Ishikawa (cell line): ENCODE measurements around the gene OR4D1.

Experiments used
- CEBPB ChIP-seq: IDR thresholded peaks from 2 replicates; pipeline ENCODE4 v1.6.1; 2012
- CREB1 ChIP-seq: IDR thresholded peaks from 2 replicates; pipeline ENCODE4 v1.6.1; 2012; ENCODE audit warnings: low read depth
- EGR1 ChIP-seq: IDR thresholded peaks from 2 replicates; pipeline ENCODE4 v1.6.1; 2012
- EP300 ChIP-seq: IDR thresholded peaks from 2 replicates; pipeline ENCODE4 v1.6.1; 2012; ENCODE audit warnings: borderline replicate concordance
- FOXM1 ChIP-seq: IDR thresholded peaks from 2 replicates; pipeline ENCODE4 v1.6.1; 2012; ENCODE audit warnings: low read depth, borderline replicate concordance
- MAX ChIP-seq: IDR thresholded peaks from 2 replicates; pipeline ENCODE4 v1.6.1; 2012
- NFIC ChIP-seq: IDR thresholded peaks from 2 replicates; pipeline ENCODE4 v1.6.1; 2012
- RAD21 ChIP-seq: IDR thresholded peaks from 2 replicates; pipeline ENCODE4 v1.6.1; 2012; ENCODE audit warnings: low read depth
- TAF1 ChIP-seq: IDR thresholded peaks from 2 replicates; pipeline ENCODE4 v1.6.1; 2012; ENCODE audit warnings: low read depth, mild to moderate bottlenecking
- TCF12 ChIP-seq: IDR thresholded peaks from 2 replicates; pipeline ENCODE4 v1.6.1; 2012; ENCODE audit warnings: low read depth
- TEAD4 ChIP-seq: IDR thresholded peaks from 2 replicates; pipeline ENCODE4 v1.6.1; 2012
- YY1 ChIP-seq: IDR thresholded peaks from 2 replicates; pipeline ENCODE4 v1.6.1; 2012; ENCODE audit warnings: low read depth
- ZBTB7A ChIP-seq: IDR thresholded peaks from 2 replicates; pipeline ENCODE4 v1.6.1; 2012; ENCODE audit warnings: low read depth
- TF ChIP-seq, protein P1 (sequence below): IDR thresholded peaks from 2 replicates; pipeline ENCODE4 v1.6.1; 2012
- TF ChIP-seq, protein P2 (sequence below): IDR thresholded peaks from 2 replicates; pipeline ENCODE4 v1.6.1; 2012; ENCODE audit warnings: low read depth, mild to moderate bottlenecking

OR4D1 gene

DNA sequence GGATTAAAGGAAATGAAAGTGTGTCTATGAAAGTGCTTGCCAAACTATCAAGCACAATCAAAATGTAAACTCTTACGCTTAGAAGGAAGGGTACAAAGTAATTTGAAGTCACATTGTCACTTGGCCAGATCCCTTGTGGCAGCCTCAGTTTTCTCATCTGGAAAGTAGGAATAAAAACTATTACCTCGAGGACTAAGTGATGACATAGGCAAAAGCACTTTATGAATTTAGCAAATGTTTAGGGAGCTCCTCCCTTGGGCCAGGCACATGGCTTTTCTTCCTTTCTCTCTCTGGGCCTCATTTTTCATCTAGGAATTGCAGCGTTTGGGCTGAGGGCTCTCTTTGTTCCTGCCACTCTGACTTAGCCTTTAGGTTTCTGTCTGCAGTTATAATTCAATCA, 36.5 kb upstream of the OR4D1 start:
- TF ChIP-seq ZBTB7A (no peak), CEBPB (no peak), EGR1 (no peak), EP300 (no peak), RAD21 (no peak), TEAD4 (no peak)
- TF ChIP-seq, protein P1, sequence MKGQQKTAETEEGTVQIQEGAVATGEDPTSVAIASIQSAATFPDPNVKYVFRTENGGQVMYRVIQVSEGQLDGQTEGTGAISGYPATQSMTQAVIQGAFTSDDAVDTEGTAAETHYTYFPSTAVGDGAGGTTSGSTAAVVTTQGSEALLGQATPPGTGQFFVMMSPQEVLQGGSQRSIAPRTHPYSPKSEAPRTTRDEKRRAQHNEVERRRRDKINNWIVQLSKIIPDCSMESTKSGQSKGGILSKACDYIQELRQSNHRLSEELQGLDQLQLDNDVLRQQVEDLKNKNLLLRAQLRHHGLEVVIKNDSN, result no peak
- TF ChIP-seq, protein P2, sequence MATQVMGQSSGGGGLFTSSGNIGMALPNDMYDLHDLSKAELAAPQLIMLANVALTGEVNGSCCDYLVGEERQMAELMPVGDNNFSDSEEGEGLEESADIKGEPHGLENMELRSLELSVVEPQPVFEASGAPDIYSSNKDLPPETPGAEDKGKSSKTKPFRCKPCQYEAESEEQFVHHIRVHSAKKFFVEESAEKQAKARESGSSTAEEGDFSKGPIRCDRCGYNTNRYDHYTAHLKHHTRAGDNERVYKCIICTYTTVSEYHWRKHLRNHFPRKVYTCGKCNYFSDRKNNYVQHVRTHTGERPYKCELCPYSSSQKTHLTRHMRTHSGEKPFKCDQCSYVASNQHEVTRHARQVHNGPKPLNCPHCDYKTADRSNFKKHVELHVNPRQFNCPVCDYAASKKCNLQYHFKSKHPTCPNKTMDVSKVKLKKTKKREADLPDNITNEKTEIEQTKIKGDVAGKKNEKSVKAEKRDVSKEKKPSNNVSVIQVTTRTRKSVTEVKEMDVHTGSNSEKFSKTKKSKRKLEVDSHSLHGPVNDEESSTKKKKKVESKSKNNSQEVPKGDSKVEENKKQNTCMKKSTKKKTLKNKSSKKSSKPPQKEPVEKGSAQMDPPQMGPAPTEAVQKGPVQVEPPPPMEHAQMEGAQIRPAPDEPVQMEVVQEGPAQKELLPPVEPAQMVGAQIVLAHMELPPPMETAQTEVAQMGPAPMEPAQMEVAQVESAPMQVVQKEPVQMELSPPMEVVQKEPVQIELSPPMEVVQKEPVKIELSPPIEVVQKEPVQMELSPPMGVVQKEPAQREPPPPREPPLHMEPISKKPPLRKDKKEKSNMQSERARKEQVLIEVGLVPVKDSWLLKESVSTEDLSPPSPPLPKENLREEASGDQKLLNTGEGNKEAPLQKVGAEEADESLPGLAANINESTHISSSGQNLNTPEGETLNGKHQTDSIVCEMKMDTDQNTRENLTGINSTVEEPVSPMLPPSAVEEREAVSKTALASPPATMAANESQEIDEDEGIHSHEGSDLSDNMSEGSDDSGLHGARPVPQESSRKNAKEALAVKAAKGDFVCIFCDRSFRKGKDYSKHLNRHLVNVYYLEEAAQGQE, result no peak

- TF ChIP-seq RAD21 (peak; percentile 97), ZBTB7A (no peak)
Observed at GRCh38 chr17:58112970-58113631, 35.1 kb upstream of the OR4D1 start.

- no peak for TF ChIP-seq EGR1
- TF ChIP-seq CREB1, result no peak
- no peak for TF ChIP-seq TCF12
- TF ChIP-seq MAX, result no peak
- TF ChIP-seq TAF1, result no peak
- TF ChIP-seq ZBTB7A, result no peak
- no peak for TF ChIP-seq NFIC
- no peak for TF ChIP-seq RAD21
- no peak for TF ChIP-seq CEBPB
- no peak for TF ChIP-seq YY1
- TF ChIP-seq FOXM1, result no peak
Observed at GRCh38 chr17:58113947-58114346, 34.2 kb upstream of the OR4D1 start.

- no peak for TF ChIP-seq TEAD4
- no peak for TF ChIP-seq TCF12
- TF ChIP-seq, protein P1, result no peak
- no peak for TF ChIP-seq MAX
- TF ChIP-seq ZBTB7A, result no peak
- TF ChIP-seq NFIC, result no peak
- no peak for TF ChIP-seq EGR1
- TF ChIP-seq CEBPB, result no peak
- TF ChIP-seq, protein P2, result no peak
- no peak for TF ChIP-seq CREB1
- no peak for TF ChIP-seq YY1
- no peak for TF ChIP-seq TAF1
- no peak for TF ChIP-seq FOXM1
- TF ChIP-seq RAD21, result no peak
- no peak for TF ChIP-seq EP300
Observed at GRCh38 chr17:58117382-58117781, 30.8 kb upstream of the OR4D1 start.

DNA sequence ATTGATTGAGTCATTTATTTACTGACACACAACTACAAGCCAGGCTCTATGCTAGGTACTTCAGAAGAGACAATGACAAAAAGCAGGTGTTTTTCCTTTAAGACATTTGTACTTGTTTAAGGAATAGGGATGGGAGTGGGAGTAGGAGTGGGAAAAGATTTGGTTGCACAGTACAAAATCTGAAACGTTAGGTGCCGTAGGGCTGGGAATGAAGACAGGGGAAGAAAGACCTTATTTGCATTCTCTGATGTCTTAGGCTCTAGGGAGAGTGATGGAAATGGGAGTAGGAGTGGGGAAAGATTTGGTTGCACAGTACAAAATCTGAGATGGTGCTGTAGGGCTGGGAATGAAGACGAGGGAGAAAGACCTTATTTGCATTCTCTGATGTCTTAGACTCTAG, 28.7 kb upstream of the OR4D1 start:
- no peak for TF ChIP-seq YY1
- TF ChIP-seq RAD21, result no peak
- TF ChIP-seq TCF12, result no peak

GRCh38 chr17:58120195-58120822, 27.9 kb upstream of the OR4D1 start:
- TF ChIP-seq MAX (peak; percentile 31; the same call in 1 of the 2 replicates), CREB1 (no peak), NFIC (no peak), CEBPB (no peak), EP300 (no peak), YY1 (0 out of 2 replicates have a peak, but pooled peaks have one; percentile 50), TEAD4 (no peak)
- TF ChIP-seq, protein P2, result peak; percentile 96
